GM21515 (cell line): ENCODE data around the gene CYP46A1.

Experiments
- ATAC-seq: cut with Tn5 transposase; IDR thresholded peaks from one replicate; pipeline ENCODE4 v1.9.1; 2021; ENCODE audit not compliant: unreplicated experiment

The CYP46A1 gene

DNA sequence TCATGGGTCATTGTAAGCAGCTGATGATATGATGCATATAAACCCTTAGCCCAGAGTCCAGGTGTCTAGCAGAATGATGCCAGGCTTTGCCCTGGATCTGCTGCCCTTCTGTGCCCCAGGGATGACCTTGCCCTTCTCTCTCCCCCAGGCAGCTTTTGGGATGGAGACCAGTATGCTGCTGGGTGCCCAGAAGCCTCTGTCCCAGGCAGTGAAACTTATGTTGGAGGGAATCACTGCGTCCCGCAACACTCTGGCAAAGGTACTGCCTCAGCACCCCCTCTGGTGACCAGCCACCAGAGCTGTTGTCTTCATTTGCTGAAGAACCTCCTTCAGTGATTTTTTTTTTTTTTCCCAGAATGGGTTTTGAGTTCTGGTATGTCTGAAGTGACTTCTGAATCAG, 23.3 kb downstream of the CYP46A1 start:
- no peak for ATAC-seq

DNA sequence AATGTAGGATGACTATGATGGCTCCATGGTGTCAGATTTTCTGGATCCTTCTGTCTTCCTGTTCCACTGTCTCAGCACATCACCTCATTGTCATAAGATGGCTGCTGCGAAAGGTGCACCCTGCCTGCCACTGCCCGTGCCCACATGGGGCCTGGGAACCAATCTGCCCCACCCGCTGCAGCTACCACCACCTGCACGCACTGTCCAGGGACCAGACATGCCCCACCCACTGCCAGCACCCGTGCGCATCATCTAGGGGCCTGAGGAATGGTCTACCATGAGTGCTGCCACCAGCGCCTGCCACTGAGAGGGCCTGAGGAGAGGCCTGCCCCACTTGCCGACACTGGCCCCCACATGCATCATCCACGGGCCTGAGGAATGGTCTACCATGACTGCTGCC, 23.8 kb downstream of the CYP46A1 start:
- ATAC-seq: no peak

DNA sequence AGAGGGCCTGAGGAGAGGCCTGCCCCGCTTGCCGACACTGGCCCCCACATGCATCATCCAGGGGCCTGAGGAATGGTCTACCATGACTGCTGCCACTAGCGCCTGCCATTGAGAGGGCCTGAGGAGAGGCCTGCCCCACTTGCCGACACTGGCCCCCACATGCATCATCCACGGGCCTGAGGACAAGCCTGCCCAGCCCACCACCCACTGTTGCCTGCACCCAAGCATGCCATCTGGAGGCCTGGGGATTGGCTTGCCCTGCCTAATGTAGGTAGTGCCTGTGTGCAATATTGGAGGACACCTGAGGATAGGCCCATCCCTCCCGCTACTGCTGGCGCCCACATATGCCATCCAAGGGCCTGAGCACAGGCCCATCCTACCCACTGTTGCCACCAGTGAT, 24.4 kb downstream of the CYP46A1 start:
- no peak for ATAC-seq

DNA sequence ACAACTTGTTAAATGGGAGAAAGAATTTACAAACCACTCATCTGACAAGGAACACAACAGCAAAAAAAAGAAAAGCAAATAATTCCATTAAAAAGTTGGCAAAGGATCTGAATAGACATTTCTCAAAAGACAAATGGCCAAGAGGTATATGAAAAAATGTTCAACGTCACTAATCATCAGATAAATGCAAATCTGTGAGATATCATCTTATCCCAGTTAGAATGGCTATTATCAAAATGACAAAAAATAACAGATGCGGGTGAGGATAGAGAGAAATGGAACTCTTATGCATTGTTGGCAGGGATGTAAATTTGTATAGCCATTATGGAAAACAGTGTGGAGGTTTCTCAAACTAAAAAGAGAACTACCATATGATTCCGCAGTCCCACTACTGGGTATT, 29.9 kb downstream of the CYP46A1 start:
- ATAC-seq: no peak

DNA sequence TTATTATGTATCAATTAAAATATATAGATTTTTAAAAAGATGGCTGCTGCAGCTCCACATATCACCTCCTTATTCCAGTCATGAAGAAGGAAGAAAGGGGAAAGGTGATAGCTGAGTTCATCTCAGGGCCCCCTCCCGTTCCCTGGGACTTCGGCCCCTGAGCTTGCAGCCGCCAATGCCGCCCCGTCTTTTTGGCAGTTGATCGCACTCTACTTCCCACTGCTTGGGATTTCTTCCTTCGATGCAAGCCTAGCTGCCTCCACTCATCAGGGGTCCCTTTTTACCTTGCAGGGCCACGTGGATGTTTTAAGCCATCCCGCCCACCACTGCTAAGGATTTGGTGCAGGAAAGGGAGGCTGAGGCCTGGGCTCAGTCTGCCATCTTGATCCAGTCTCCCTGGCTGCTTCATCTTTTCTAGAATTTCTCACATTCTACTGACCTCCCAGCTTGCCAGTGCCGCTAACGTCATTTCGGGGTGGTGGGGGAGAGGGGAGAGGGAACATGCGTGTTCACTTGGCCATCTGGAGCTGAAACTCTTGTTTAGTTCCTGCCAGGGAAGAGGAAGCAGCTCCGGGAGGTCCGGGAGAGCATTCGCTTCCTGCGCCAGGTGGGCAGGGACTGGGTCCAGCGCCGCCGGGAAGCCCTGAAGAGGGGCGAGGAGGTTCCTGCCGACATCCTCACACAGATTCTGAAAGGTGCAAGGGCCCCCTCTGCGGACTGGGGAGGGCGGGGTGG, 31.3 kb downstream of the CYP46A1 start:
- no peak for ATAC-seq

DNA sequence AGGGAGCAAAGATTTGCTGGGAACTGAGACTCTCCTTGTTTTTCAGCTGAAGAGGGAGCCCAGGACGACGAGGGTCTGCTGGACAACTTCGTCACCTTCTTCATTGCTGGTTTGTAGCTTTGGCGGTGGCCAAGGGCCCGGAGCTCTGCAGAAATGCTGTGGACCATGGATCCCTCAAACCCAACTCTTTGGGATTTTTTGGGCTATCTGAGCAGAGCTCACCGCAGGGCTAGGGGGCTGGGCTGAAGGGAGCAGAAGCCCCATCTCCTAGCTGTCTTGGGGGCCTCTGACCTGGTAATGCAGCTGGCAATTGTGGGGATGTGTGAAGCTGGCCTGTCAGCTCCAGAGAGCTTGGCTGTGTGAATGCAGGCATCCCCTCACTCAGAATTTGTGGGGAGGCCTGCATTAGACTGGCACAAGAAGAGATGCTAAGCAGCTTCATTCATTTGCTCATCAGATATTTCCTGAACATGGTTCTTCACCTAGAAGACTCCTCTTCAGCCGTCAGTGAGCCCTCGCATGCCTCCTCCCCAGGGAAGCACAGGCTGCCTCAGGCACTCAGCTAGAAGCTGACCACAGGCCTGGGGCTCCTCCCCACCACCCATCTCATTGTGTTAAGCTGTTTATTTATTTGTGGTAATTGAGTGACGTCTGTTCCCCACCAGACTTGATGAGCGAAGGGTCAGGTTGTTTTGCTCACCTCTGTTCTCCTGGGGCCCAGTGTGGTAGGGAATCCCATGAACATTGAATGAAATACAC, 32.2 kb downstream of the CYP46A1 start:
- ATAC-seq: no peak

DNA sequence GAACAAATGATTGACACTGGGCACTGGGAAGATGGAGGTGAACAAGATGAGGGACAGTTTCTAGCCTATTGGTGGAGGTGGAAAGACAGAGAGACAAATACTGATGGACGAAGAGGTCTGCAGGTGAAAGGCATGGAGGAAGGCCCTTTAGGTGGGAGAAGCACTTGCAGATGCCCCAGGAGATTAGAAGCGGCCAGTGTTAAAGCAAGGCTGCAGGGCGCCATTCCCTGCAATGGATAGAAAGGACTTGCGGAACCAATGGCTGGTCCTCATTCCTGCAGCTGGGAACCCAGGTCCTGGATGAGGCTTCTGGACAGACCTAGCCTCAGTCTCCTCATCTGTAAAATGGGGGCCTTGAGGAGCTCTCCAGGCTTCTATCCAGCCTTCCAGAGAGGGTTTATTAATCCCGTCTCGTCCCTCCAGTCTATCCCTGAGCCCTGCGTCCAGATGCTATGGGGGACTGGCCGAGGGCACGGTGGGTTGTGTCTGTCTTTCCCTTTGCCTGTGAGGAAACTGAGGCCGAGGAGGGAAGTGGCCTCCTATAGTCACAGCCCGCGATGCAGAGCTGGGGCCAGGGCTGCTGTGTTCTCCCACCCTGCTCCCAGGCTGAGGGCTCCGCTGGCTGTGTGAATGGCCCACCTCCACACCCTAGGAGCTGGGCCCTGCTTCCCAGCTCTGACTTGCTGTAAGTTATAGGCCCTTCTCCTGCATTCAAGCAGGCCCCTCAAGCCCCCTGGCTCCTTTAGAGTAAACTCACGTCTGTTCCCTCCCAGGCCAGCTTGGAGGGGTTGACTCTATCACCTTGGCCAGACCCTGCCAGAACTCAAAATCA, 33.0 kb downstream of the CYP46A1 start:
- ATAC-seq: no peak

DNA sequence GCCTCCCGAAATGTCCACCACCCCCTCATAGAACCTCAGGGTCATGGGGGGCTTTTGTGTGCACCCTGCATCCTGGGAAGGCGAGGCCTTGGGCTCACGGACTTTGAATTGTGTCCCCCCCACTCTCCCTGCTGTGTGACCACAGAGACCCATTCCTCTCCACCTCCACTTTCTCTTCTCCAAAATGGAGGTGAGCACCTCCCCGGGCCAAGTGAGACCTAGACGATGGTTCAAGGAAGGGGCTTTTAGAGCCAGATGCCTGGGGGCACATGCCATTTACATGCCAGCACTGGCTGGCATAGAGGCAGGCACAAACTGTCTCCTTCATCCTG, 33.5 kb downstream of the CYP46A1 start:
- no peak for ATAC-seq

DNA sequence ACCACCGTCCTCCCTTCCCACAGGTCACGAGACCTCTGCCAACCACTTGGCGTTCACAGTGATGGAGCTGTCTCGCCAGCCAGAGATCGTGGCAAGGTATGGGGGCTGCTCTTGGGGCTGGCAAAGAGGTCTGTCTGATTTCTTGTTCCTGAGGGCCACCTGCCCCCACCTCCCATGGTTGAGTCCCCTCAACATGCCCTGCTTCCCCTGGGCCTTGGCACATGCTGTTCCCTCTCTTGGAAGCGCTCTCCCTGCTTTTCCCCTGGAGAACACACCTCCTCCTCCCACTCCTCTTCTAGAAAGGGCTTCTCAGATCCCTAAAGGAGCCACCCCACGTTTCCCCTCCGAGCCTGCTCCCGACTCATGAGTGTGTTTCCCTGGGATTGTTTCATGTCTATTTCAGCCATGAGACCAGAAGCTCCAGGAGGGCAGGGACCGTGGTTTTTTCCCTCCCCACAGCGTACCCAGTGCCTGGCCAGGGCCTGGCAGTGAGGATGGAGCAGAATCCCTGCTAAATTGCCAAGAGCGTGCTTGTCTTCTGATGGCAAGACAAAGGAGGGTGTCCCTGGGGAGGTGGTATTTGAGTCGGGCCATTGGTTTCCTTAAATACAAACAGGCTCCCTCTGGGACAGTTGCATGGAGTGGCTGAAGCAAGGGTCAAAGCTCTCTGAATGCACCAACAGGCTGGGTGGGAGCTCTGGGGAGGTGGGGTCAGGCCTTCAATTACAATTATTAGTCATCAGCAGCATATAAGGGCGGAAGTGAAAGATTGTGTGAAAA, 34.1 kb downstream of the CYP46A1 start:
- peak; percentile 93 for ATAC-seq

DNA sequence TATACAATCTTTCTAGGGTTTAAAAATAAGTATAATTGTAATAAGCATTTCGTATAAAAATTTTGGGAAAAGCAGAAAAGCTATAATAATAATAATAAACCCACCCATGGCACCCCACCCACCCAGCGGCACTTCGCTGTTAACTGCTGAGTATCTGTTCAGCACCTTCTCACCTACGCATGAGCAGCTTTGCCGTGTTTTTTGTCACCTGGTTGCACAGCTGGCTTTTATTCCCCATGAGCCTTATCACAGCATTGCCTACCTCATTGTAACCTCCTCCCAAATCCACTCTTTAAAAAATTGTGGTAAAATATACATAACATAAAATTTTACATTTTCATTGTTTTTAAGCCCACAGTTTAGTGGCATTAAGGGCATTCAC, 34.7 kb downstream of the CYP46A1 start:
- ATAC-seq: peak; percentile 56

DNA sequence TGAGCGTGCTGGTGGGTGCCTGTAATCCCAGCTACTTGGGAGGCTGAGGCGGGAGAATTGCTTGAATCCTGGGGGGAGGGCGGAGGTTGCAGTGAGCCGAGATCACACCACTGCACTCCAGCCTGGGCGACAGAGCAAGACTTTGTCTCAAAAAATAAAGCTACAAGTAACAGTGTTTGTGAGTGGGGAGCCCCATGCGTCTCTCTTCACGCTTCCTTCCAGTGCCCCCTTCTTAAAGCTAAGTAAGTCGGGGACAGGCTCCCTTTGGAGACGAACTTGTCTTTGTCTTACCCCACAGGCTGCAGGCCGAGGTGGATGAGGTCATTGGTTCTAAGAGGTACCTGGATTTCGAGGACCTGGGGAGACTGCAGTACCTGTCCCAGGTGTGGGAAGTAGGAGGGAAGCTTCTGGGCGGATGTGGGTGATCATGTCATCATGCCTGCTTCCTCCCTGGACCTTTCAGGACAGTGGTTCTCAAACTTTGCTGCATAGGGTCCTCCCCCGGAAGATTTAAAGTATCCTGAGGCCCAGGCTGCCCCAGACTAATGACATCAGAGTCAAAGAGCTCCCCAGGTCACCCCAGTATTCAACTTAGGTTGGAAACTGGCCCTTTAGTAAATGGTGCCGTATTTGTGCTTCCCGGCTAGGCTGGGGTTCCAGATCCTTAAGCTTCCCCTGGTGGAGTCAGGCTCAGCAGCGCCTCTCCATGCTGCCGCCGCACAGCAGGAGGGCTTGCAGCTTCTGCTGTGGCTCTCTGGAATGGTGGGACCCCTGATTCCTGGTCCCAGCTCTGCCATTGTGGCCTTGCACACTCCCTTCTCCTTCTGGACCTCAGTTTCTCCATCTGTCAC, 37.1 kb downstream of the CYP46A1 start:
- no peak for ATAC-seq

DNA sequence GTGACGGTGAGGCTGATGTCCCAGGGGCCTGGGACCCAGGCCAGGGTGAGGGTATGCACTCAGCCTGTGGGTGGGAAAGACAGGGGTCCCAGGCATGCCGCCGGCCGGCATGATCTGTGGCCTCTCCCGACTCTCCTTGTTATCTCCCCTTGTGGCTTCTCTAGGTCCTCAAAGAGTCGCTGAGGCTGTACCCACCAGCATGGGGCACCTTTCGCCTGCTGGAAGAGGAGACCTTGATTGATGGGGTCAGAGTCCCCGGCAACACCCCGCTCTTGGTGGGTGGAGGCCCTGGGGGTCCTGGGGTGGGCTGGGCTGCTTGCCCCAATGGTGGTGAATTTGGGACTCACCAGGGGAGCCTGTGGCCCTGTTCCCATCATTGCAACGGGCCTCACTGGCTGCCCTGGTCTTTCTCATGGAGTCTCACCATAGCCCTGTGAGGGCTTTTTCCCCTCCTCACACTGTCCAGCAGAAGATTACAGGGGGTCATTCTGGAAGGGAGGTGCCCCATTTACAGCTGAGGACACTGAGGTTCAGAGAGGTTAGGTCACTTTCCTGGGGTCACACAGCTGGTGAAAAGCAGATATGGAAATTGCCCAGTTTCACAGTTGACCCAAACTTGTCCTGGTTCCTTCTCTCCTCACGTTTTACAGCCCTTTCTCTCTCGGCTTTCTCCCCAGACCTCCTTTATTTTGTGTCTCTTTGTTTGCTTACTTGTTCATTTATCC, 37.9 kb downstream of the CYP46A1 start:
- no peak for ATAC-seq

DNA sequence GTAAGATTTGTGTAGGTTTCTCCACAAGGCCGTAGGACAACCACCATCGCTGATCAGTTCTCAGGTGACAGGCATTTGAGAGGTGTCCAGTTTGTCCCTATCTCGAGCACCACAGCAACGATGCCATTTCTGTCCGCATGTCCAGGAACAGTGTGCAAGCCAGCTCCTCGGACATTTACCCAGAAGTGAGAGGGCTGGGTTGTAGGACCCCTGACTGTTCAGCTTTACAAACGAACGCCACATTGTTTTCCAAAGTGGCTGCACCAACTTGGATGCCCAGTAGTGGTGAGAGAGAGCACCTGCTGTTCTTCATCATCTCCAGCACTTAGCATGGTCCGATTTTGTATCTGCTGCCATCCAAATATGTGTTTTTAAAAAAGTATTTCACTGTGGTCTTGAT, 38.6 kb downstream of the CYP46A1 start:
- no peak for ATAC-seq

DNA sequence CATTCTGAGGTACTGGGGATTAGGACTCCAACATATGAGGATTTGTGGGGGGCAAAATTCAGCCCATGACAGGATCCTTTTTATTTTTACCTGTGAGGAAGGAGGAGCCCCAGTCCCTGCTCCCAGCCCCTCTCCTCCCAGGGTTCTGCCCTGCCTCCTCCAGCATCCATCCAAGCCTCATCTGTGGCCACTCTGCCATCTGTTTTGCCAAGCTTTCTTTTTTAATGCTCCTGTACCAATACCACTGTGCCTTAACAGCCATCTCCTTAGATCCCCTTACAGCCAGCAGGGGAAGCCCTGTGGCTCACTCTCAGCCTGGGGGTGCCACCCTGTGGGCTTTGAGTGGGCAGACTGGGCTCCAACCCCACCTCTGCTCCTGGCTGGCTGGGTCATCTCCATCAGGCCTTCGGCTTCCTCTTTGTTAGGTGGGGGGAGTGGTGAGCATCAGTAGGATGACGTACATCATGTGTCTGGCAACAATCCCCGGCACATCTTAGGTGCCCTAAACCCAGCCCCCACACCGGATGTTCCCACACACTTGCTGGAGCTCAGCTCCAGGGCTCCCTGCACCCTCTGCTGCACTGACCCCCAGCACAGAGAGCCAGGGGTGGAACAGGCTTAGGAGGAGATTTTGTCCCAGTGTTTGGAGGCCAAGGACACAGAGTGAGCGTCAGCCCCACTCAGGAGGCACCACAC, 40.2 kb downstream of the CYP46A1 start:
- no peak for ATAC-seq

DNA sequence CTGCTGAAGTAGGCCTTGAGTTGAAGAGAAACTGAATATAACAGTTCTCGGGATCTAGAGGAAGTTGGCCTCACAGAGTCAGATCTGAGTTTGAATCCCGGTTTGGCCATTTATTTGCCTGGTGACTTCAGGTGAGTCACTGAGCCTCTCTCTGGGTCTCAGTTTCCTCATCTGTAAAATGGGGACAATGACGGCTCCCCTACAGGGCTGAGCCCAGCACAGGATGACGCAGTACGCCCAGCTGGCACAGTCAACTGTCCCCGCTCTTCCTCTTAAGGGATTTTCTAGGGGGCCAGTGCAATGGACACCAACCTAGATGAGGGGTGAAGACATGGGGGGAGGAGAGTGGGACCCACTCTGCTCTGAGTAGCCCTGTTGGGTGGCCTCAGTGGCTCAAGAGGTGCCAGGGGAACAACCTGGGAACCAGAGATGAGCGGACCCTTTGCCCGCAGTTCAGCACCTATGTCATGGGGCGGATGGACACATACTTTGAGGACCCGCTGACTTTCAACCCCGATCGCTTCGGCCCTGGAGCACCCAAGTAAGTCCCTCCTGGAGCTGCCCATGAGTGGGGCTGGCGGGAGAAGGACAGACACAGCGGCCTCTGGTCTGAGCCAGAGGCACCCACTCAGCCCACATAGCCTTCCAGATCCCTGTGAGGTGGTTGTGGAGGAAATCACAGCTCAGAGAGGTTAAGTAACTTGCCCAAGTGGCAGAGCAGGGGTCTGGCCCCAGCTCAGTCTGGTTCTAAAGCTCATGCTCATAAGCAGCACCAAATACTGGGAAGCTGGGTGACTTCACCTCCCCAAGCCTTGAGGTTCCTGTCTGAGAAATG, 41.1 kb downstream of the CYP46A1 start:
- no peak for ATAC-seq

DNA sequence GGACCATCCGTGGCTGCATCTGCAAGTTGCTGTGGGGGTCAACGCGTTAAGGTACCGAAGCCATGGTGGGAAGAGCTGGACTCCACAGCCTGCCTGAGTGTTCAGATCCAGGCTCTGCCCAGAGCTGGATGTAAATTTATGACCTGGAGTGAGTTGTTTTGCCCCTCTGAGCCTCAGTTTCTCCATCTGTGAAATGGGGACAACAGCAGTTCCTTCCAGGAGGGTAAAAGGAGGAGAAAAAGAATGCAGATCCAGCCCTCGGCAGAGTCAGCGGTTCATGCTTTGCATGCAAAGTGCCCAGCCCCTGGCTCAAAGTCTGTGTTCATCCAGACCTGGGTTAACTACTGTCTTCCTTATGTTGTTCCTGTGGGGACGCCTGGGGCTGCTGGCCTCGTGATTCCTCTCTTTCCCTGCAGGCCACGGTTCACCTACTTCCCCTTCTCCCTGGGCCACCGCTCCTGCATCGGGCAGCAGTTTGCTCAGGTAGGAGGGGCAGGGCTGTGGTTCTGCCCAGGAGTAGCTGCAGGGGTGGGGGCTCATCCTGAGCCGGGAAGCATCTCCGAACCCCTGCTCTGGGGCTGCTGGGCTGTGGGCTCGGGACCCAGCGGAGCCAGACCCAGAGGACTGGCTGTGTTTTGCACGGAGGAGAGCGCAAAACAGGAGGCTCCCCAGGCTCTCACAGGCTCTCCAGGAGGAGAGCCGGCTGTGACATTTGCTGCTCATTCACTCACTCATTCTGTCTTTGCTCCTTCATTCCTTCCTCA, 41.9 kb downstream of the CYP46A1 start:
- no peak for ATAC-seq

DNA sequence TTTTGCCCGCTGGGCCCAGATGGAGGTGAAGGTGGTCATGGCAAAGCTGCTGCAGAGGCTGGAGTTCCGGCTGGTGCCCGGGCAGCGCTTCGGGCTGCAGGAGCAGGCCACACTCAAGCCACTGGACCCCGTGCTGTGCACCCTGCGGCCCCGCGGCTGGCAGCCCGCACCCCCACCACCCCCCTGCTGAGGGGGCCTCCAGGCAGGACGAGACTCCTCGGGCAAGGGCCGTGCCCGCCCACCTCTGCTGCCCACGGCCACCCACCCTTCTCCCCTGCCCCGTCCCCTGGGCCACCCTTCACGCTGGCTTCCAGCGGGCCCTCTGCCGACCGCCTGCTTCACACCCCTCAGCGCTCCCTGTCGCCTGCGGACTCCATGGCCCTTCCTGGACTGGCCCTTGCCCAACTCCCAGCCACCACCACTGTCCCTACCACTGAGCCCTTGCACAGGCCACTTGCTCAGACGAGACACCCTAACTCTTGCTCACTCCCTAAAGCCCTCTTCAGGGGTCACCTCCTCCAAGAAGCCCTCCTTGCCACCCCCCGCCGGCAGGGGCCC, 42.5 kb downstream of the CYP46A1 start:
- ATAC-seq: no peak
